IMR-90 (cell line): Measurements from ENCODE around the gene MRPL32. TPM values are rescaled to one million over a fixed set of nuclear protein-coding genes. Genes with fewer than 3 reads are reported as not detected.

ENCODE experiments used
- ATAC-seq: fragments of 200-7000 bp; cut with Tn5 transposase; 2 replicates; pipeline ENCODE4 v1.9.1; 2020; ENCODE audit warnings: low read depth, mild to moderate bottlenecking, moderate library complexity
- BruUV-seq: library from RNA; stranded (reverse); fragments of 400-500 nt; replicated peaks from 2 replicates; lab custom pipeline; 2021; lab: Mats Ljungman, UMichigan
- CTCF ChIA-PET: fragments of 300-600 bp; formaldehyde crosslinking; extraction: SDS; loops from one replicate; lab custom pipeline; 2021; ENCODE audit warnings: antibody characterized with exemption; lab: Yijun Ruan, JAX
- POLR2A ChIA-PET: fragments of 300-600 bp; sonication (Branson Sonifier 250); formaldehyde crosslinking; loops from one replicate; lab custom pipeline; 2022; ENCODE audit warnings: antibody characterized with exemption; ENCODE audit not compliant: unreplicated experiment; lab: Charles Lee
- DNase-seq: peaks from one replicate; pipeline ENCODE4 v3.0.0; 2013
- H2AFZ ChIP-seq: replicated peaks from 2 replicates; pipeline ENCODE3; 2013; ENCODE audit warnings: low read length, mild to moderate bottlenecking; ENCODE audit not compliant: poor library complexity
- H2AK5ac ChIP-seq: 2 replicates; pipeline ENCODE4 v1.6.1; 2013; ENCODE audit warnings: low read depth, low read length, inconsistent platforms
- H2AK9ac ChIP-seq: replicated peaks from 2 replicates; pipeline ENCODE3; 2013; ENCODE audit warnings: mild to moderate bottlenecking, low read depth, low read length, moderate library complexity; ENCODE audit not compliant: poor library complexity
- H2BK120ac ChIP-seq: 2 replicates; pipeline ENCODE4 v1.6.1; 2013; ENCODE audit warnings: low read depth, low read length, inconsistent platforms
- H2BK15ac ChIP-seq: 3 replicates; pipeline ENCODE4 v1.6.1; 2013; ENCODE audit warnings: low read depth, low read length, inconsistent platforms
- H2BK20ac ChIP-seq: 2 replicates; pipeline ENCODE4 v1.6.1; 2013; ENCODE audit warnings: low read depth, mild to moderate bottlenecking, inconsistent platforms, low read length, moderate library complexity
- H2BK5ac ChIP-seq: 2 replicates; pipeline ENCODE4 v1.6.1; 2013; ENCODE audit warnings: mild to moderate bottlenecking, low read depth, low read length, inconsistent platforms; ENCODE audit not compliant: poor library complexity, severe bottlenecking
- H3K14ac ChIP-seq: replicated peaks from 2 replicates; pipeline ENCODE4 v1.6.1; 2013; ENCODE audit warnings: low read depth, low read length, inconsistent platforms
- H3K18ac ChIP-seq: 2 replicates; pipeline ENCODE4 v1.6.1; 2013; ENCODE audit warnings: low read depth, low read length, control low read depth
- H3K23ac ChIP-seq: 2 replicates; pipeline ENCODE4 v1.6.1; 2013; ENCODE audit warnings: low read depth, low read length, inconsistent platforms
- H3K27ac ChIP-seq: 2 replicates; pipeline ENCODE4 v1.5.1; 2013; ENCODE audit warnings: mild to moderate bottlenecking, control low read depth, low read length; ENCODE audit not compliant: insufficient read depth
- H3K27me3 ChIP-seq: 2 replicates; pipeline ENCODE4 v1.6.1; 2013; ENCODE audit warnings: low read length; ENCODE audit not compliant: control insufficient read depth, insufficient read depth
- H3K36me3 ChIP-seq: 2 replicates; pipeline ENCODE4 v1.6.1; 2013; ENCODE audit warnings: low read length, mixed read lengths; ENCODE audit not compliant: control insufficient read depth, insufficient read depth
- H3K4ac ChIP-seq: 2 replicates; pipeline ENCODE4 v1.6.1; 2013; ENCODE audit warnings: low read depth, low read length, inconsistent platforms
- H3K4me1 ChIP-seq: 2 replicates; pipeline ENCODE4 v1.6.1; 2013; ENCODE audit warnings: low read length, mixed read lengths; ENCODE audit not compliant: control insufficient read depth, insufficient read depth
- H3K4me2 ChIP-seq: 2 replicates; pipeline ENCODE4 v1.6.1; 2013; ENCODE audit warnings: low read depth, mild to moderate bottlenecking, control low read depth, low read length, moderate library complexity
- H3K4me3 ChIP-seq: 2 replicates; pipeline ENCODE4 v1.5.1; 2013; ENCODE audit warnings: low read depth, mild to moderate bottlenecking, control low read depth, low read length, moderate library complexity; ENCODE audit not compliant: insufficient read depth
- H3K56ac ChIP-seq: 2 replicates; pipeline ENCODE4 v1.6.1; 2013; ENCODE audit warnings: low read length, inconsistent platforms; ENCODE audit not compliant: insufficient read depth; ENCODE audit errors: extremely low read depth
- H3K79me1 ChIP-seq, 2 experiments: 2 replicates each; pipeline ENCODE4 v1.6.1; 2013; ENCODE audit warnings: low read length in 2 of 2, inconsistent platforms in 1 of 2, low read depth in 1 of 2
- H3K9ac ChIP-seq: 2 replicates; pipeline ENCODE4 v1.6.1; 2013; ENCODE audit warnings: low read depth, low read length, control low read depth
- H3K9me1 ChIP-seq: 2 replicates; pipeline ENCODE4 v1.6.1; 2013; ENCODE audit warnings: low read length, inconsistent platforms; ENCODE audit not compliant: insufficient read depth
- H3K9me3 ChIP-seq: 2 replicates; pipeline ENCODE4 v1.6.1; 2013; ENCODE audit warnings: low read length; ENCODE audit not compliant: control insufficient read depth, insufficient read depth
- H4K20me1 ChIP-seq: 2 replicates; pipeline ENCODE4 v1.6.1; 2013; ENCODE audit warnings: low read length, inconsistent platforms; ENCODE audit not compliant: insufficient read depth
- H4K5ac ChIP-seq: 2 replicates; pipeline ENCODE4 v1.6.1; 2013; ENCODE audit warnings: mild to moderate bottlenecking, low read depth, low read length, control low read depth
- H4K8ac ChIP-seq, 2 experiments: 2 replicates each; pipeline ENCODE4 v1.6.1; 2013; ENCODE audit warnings: low read depth in 2 of 2, low read length in 2 of 2, control low read depth in 1 of 2, inconsistent platforms in 1 of 2
- H4K91ac ChIP-seq: 2 replicates; pipeline ENCODE4 v1.6.1; 2013; ENCODE audit warnings: low read depth, low read length, inconsistent platforms; ENCODE audit not compliant: insufficient read depth
- CTCF ChIP-seq: conservative IDR thresholded peaks from 2 replicates; pipeline ENCODE4 v1.5.1; 2012; ENCODE audit warnings: mild to moderate bottlenecking, low read depth, low read length, improper control_type of control experiment
- MXI1 ChIP-seq: IDR thresholded peaks from 2 replicates; pipeline ENCODE4 v1.6.1; 2012; ENCODE audit warnings: low read depth, mild to moderate bottlenecking, low read length, moderate library complexity, borderline replicate concordance
- WGBS, 2 experiments: methylation state at CpG; one replicate each; pipeline versions ENCODE4 v1.1.5 to v1.1.7; 2013; ENCODE audit warnings: missing lambda C conversion rate in 2 of 2; ENCODE audit not compliant: insufficient read length in 1 of 2; ENCODE audit errors: extremely low coverage in 2 of 2; 5-methylcytosine and 5-hydroxymethylcytosine counted together
- dilution Hi-C: fragments of 300-500 bp; cut with HindIII; formaldehyde crosslinking; loops from one replicate; pipeline ENCODE4 v1.14.3; 2018; ENCODE audit warnings: low sequenced_read_pairs; ENCODE audit not compliant: unreplicated experiment
- in situ Hi-C: fragments of 300-500 bp; cut with MboI; formaldehyde crosslinking; loops from 3 replicates; pipeline ENCODE4 v1.14.3; 2019; ENCODE audit warnings: low sequenced_read_pairs, inconsistent platforms, mixed read lengths
- intact Hi-C: fragments of 100-400 bp; cut with micrococcal nuclease; formaldehyde crosslinking; loops from 2 replicates; pipeline ENCODE4 v1.10.0; 2022
- polyA plus RNA-seq, 3 experiments: library from polyadenylated mRNA; depleted of rRNA; stranded (reverse); fragments of >200 nt; gene quantifications; 2 replicates each; pipeline ENCODE4 v1.2.3, GENCODE V29; 2012; ENCODE audit warnings: low replicate concordance in 1 of 3
- total RNA-seq: library from RNA; depleted of rRNA; stranded (reverse); fragments of >200 nt; gene quantifications from 2 replicates; pipeline ENCODE4 v1.2.3, GENCODE V29; 2012

The MRPL32 gene
- total and polyA plus RNA-seq, 2 of the 4 experiments (the other 2 are of a cell fraction): 42.3 to 75.3 TPM

DNA sequence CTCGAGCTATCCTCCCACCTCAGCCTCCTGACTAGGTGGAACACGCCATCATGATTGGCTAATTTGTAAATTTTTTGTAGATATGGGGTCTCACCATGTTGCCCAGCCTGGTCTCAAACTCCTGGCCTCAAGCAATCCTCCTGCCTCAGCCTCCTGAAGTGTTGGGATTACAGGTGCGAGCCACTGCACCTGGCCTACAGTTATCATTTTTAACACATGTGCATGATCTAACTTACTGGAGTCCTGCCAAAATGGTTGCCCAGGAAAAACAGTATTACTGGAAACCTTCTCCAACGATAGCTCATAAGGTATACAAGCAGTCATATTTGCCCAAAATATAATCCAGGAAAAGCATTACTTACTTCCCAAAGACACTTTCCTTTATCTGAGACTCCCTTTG is 20.2 kb downstream of the MRPL32 start:
- H3K56ac ChIP-seq: no peak overlapping the region
- H3K4me2 ChIP-seq: no peak overlapping the region
- no peak overlapping the region for H2AK5ac ChIP-seq
- no peaks in the 10 kb centered on the region for H3K4me1 ChIP-seq
- no peak overlapping the region for H4K8ac ChIP-seq
- H3K23ac ChIP-seq: no peak overlapping the region
- dilution Hi-C loops (no loop called here), intact Hi-C loops (no loop called here), in situ Hi-C loops (no loop called here)
- no peak overlapping the region for H2BK5ac ChIP-seq
- H3K27me3 ChIP-seq: 0 out of 2 replicates have a peak, but pooled peaks cover 1% of the 10 kb centered on the region
- DNase-seq: no peak
- H3K14ac ChIP-seq: no peak overlapping the region
- TF ChIP-seq CTCF (no peak), MXI1 (no peak)
- no peak overlapping the region for H3K4ac ChIP-seq
- no peak overlapping the region for H3K18ac ChIP-seq
- H2BK20ac ChIP-seq: no peak overlapping the region
- H3K9ac ChIP-seq: no peak overlapping the region
- H4K5ac ChIP-seq: no peak overlapping the region
- H4K20me1 ChIP-seq: no peaks in the 10 kb centered on the region
- no peak overlapping the region for H2BK120ac ChIP-seq
- no peak overlapping the region for H2AFZ ChIP-seq
- ChIA-PET POLR2A (no interaction called here), CTCF (no interaction called here)
- H3K9me3 ChIP-seq: no peaks in the 10 kb centered on the region
- 50% methylated on average over 1 of the region's 4 CpGs; no CpG with 5 or more reads in 1 of the 2 experiments for WGBS, 2 experiments
- H2AK9ac ChIP-seq: no peak overlapping the region
- no peak for ATAC-seq
- no peaks in the 10 kb centered on the region for H3K79me1 ChIP-seq
- H3K9me1 ChIP-seq: no peaks in the 10 kb centered on the region
- no peaks in the 10 kb centered on the region for H3K36me3 ChIP-seq
- no peak overlapping the region for H3K27ac ChIP-seq
- no peak overlapping the region for H2BK15ac ChIP-seq
- BruUV-seq: no TSS peak
- H3K4me3 ChIP-seq: no peak overlapping the region
- no peak overlapping the region for H4K91ac ChIP-seq
